22Rv1 (cell line): Measurements from ENCODE around the gene RB1.

Source experiments
- H3K27ac ChIP-seq: fragments of 450-650 bp; 2 replicates; pipeline ENCODE4 v1.5.1; 2017
- CTCF ChIP-seq: fragments of 450-650 bp; IDR thresholded peaks from 2 replicates; pipeline ENCODE4 v1.5.1; 2017; ENCODE audit warnings: mild to moderate bottlenecking
- ZFX ChIP-seq: fragments of 450-650 bp; IDR thresholded peaks from 2 replicates; pipeline ENCODE4 v1.6.1; 2017; ENCODE audit warnings: antibody characterized with exemption, borderline replicate concordance

RB1 gene

DNA sequence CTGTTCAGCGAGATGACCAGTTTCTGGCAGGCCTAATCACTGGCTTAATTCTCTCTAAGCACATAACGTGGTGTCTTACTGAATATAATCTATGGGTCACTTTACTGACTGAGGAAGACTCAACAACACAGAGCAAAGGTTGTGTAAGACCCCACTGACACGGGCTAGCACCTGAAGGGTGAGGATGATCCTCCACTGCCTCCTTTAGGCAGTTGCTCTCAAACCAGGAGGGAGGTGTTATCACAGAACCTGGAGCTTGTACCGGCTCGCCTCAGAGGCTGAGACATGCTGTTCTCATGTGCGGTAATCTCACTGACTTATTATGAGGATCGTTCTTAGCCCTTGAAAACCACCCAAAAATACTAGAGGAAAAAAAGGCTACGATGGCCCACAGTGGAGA lies 201.1 kb downstream of the RB1 start:
- no peak overlapping the region for H3K27ac ChIP-seq
- no peak for TF ChIP-seq CTCF
- TF ChIP-seq ZFX, result no peak

- H3K27ac ChIP-seq, result no peak overlapping the region
- TF ChIP-seq CTCF (no peak), ZFX (no peak)
Observed at GRCh38 chr13:48505012-48505411, 201.5 kb downstream of the RB1 start.

GRCh38 chr13:48505597-48506091 lies 202.1 kb downstream of the RB1 start:
- no peak overlapping the region for H3K27ac ChIP-seq
- TF ChIP-seq CTCF (no peak), ZFX (no peak)

DNA sequence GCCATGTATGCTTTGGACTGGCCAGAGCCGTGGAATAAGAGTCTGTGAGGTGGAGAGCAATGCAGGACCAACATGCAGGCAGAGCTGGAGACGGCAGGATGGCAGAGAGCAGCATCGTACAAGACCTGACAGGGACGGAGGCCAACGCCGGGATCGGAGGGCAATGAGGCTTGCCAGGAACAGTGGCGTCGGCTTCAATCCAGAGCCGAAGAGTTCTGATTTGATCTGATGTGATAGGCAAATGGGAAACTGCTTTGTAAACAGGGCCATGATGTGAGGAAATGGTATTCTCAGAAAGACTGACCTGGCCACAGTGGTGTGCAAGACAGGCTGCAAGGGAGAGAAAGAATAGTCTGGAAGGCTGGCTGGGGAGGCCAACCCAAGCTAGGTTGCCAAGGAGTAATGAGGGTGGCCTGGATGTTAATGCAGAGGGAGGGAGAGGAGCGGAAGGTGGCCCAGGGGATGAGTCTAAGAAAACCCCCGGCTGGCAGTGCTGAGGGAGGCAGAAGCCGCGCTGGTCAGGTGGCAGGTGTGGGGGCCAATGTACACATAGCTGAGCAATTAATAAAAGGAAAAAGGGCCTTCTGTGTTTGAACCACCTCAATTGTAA lies 202.6 kb downstream of the RB1 start:
- H3K27ac ChIP-seq, result no peak overlapping the region
- TF ChIP-seq ZFX (no peak), CTCF (no peak)

DNA sequence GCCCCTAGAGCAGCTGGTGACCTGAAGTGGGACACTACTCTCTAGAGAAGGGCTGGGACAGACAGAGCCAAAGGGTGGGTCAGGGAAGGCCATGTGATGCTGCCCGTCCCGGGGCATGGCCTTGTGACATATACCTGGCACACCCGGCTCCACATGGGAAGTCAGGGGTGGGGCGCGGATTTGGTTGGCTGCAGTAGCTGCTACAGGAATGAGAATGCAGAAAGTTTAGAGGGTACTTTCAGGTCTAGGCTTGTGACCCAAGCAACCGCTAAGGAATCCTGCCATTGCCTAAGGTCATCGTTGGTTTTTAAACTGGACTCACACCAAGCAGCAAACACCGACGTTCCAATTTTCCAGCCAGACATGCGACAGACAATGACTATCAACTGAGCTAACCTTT lies 203.5 kb downstream of the RB1 start:
- no peak overlapping the region for H3K27ac ChIP-seq
- no peak for TF ChIP-seq ZFX

DNA sequence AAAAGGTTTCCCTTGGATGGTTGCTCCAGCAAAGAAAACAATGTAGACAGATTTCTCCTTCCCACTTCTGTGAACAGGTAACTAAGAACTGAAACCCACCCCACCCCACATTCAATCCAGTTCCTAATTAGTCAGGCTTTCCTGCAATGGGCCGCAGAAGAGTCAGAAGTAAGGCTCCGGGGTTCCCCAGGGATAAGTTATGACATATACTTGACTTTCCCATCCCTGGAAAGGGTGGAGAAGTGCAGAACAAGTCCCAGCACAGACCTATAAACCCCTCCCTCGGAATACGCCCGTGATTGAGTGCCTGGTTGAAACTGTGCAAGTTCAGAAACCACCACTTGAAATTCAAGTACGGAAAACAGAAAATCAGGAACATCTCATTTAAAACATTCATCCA lies 204.5 kb downstream of the RB1 start:
- H3K27ac ChIP-seq, result no peak overlapping the region
- no peak for TF ChIP-seq CTCF
- TF ChIP-seq ZFX, result no peak

GRCh38 chr13:48510698-48511097 lies 207.1 kb downstream of the RB1 start:
- no peak overlapping the region for H3K27ac ChIP-seq
- TF ChIP-seq CTCF, result no peak
- no peak for TF ChIP-seq ZFX
